Breast epithelium (tissue), 4 donors: Measurements from ENCODE around the gene CMPK2. TPM values are rescaled to one million over a fixed set of nuclear protein-coding genes. Genes with fewer than 3 reads are reported as not detected.

ENCODE experiments used
- DNase-seq, 2 donors: peaks; one replicate each; pipeline ENCODE4 v3.0.0-alpha.2; 2019; ENCODE audit warnings: low spot score in 2 of 2
- H3K27ac ChIP-seq, 2 donors: fragments of 200-600 bp; sonication (generic) in 1 of 2; one replicate each; pipeline ENCODE4 v1.5.1; 2016 to 2019; ENCODE audit warnings: mild to moderate bottlenecking in 1 of 2
- H3K27me3 ChIP-seq, 2 donors: fragments of 200-600 bp; sonication (generic) in 1 of 2; one replicate each; pipeline versions ENCODE4 v1.5.1 to v1.6.0; 2017 to 2019; ENCODE audit warnings: control low read depth in 1 of 2, mild to moderate bottlenecking in 1 of 2
- H3K36me3 ChIP-seq: fragments of 200-600 bp; one replicate; pipeline ENCODE4 v1.5.1; 2019
- H3K4me1 ChIP-seq, 2 donors: fragments of 200-600 bp; sonication (generic); one replicate each; pipeline ENCODE4 v1.5.1; 2016 to 2019; ENCODE audit warnings: control low read depth in 1 of 2
- H3K4me3 ChIP-seq, 3 donors: fragments of 200-600 bp; sonication (generic); 1 replicate in 2 of 3; 2 replicates in 1 of 3; pipeline ENCODE4 v1.5.1; 2016 to 2019; ENCODE audit warnings: mild to moderate bottlenecking in 3 of 3, moderate library complexity in 2 of 3
- H3K9me3 ChIP-seq, 2 donors: fragments of 200-600 bp; sonication (generic) in 1 of 2; one replicate each; pipeline ENCODE4 v1.5.1; 2016 to 2019; ENCODE audit warnings: control low read depth in 1 of 2
- CTCF ChIP-seq, 3 donors: fragments of 450-650 bp; IDR thresholded peaks; one replicate each; pipeline ENCODE4 v1.5.1; 2016 to 2017; ENCODE audit warnings: antibody characterized with exemption in 3 of 3, mild to moderate bottlenecking in 3 of 3, moderate library complexity in 3 of 3
- POLR2A ChIP-seq: fragments of 450-650 bp; IDR thresholded peaks from one replicate; pipeline ENCODE4 v1.6.1; 2016; ENCODE audit warnings: antibody characterized with exemption, mild to moderate bottlenecking, moderate library complexity
- POLR2AphosphoS5 ChIP-seq, 3 donors: sonication (generic); formaldehyde crosslinking; IDR thresholded peaks; one replicate each; pipeline ENCODE4 v1.6.1; 2017; ENCODE audit warnings: antibody characterized with exemption in 3 of 3
- intact Hi-C: fragments of 100-400 bp; cut with DNase I; formaldehyde crosslinking; loops from one replicate; pipeline ENCODE4 v1.15.1; 2023; ENCODE audit warnings: low total_unique reads
- total RNA-seq, 3 donors: library from RNA; depleted of rRNA; stranded (reverse); fragments of >200 nt; gene quantifications; one replicate each; pipeline ENCODE4 v1.1.0, GENCODE V29; 2016

The CMPK2 gene
- total RNA-seq, 3 donors from 2014 or later, result 3.3 to 4.2 (median 4.0) TPM

GRCh38 chr2:6833300-6833604 is 32.5 kb downstream of the CMPK2 start:
- TF ChIP-seq CTCF (IDR thresholded peaks at IDR 0.05) (no peak), POLR2AphosphoS5 (IDR thresholded peaks at IDR 0.05) (no peak), POLR2A (no peak)
- Histone ChIP-seq H3K36me3 (no peaks in the 10 kb centered on the region), H3K9me3 (peaks cover 9 to 34% of the 10 kb centered on the region in 2 donors), H3K4me3 (no peak overlapping the region), H3K27ac (no peak overlapping the region), H3K27me3 (no peaks in the 10 kb centered on the region), H3K4me1 (no peaks in the 10 kb centered on the region)
- no peak for DNase-seq
- intact Hi-C loops, result no loop called here

DNA sequence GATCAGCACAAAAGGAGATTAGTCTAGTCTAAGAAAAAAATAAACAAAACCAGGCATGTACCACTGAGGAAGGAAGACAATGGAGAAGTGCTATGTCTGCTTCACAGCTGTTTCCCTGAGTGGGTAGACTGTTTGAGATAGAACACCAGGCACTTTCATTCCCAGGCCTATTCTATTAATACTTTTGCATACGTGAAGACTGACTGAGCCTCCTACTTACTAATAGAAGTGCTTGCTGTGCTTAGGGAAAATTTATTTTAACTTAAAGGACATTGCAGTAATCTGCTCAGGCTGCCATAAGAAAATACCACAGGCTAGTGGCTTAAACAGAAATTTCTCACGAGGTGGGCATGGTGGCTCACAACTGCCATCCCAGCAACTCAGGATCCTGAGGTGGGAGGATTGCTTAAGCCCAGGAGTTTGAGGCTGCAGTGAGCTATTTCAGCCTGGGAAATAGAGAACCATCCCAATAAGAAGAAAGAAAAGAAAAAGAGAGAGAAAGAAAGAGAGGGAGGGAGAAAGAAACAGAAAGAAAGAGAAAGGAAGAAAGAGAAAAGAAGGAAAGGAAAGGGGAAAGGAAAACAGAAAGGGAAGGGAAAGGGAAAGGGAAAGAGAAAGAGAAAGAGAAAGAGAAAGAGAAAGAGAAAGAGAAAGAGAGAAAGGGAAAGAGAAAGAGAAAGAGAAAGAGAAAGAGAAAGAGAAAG is 33.0 kb downstream of the CMPK2 start:
- Histone ChIP-seq H3K4me3 (no peak overlapping the region), H3K36me3 (no peaks in the 10 kb centered on the region), H3K9me3 (peaks cover 9 to 31% of the 10 kb centered on the region in 2 donors), H3K4me1 (no peaks in the 10 kb centered on the region), H3K27me3 (no peaks in the 10 kb centered on the region), H3K27ac (no peak overlapping the region)
- TF ChIP-seq POLR2A (no peak), POLR2AphosphoS5 (IDR thresholded peaks at IDR 0.05) (no peak), CTCF (IDR thresholded peaks at IDR 0.05) (no peak)
- intact Hi-C loops, result no loop called here
- no peak for DNase-seq

DNA sequence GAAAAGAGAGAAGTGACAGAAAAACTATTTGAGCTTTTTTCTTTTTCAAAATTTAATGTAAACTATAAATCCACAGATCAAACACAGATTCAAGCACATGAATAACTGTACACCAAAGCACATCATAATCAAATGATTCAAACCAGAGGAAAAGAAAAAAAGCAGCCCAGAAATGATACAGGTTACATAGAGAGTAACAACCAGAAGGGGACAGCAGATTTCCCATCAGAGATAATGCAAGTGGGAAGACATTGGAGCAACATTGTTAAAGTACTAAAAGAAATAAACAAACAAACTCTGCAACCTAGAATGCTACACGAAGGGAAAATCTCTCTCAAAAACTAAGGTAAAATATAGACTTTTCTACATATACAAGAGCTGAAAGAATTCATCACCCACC is 34.5 kb downstream of the CMPK2 start:
- Histone ChIP-seq H3K36me3 (no peaks in the 10 kb centered on the region), H3K4me1 (no peaks in the 10 kb centered on the region)
- intact Hi-C loops, result no loop called here

GRCh38 chr2:6828299-6828584 is 37.5 kb downstream of the CMPK2 start:
- H3K4me3 ChIP-seq, result no peak overlapping the region
- intact Hi-C loops, result no loop called here
- H3K27ac ChIP-seq, result no peak overlapping the region
- H3K27me3 ChIP-seq, result no peaks in the 10 kb centered on the region
- H3K36me3 ChIP-seq, result no peaks in the 10 kb centered on the region
- no peaks in the 10 kb centered on the region for H3K4me1 ChIP-seq
- TF ChIP-seq CTCF (IDR thresholded peaks at IDR 0.05) (peak; percentile 16 to 38 (median 30)), POLR2A (no peak)
- DNase-seq, result no peak
- H3K9me3 ChIP-seq, result peaks cover 8 to 19% of the 10 kb centered on the region in 2 donors

More for the DNA sequence above, 34.5 kb downstream of the CMPK2 start:
- Histone ChIP-seq H3K4me3 (no peak overlapping the region), H3K9me3 (peaks cover 9 to 31% of the 10 kb centered on the region in 2 donors), H3K27ac (no peak overlapping the region), H3K27me3 (no peaks in the 10 kb centered on the region)
- no peak for DNase-seq
- TF ChIP-seq CTCF (IDR thresholded peaks at IDR 0.05) (no peak), POLR2AphosphoS5 (IDR thresholded peaks at IDR 0.05) (no peak), POLR2A (no peak)

- H3K27ac ChIP-seq, result no peak overlapping the region
- intact Hi-C loops, result no loop called here
- no peaks in the 10 kb centered on the region for H3K4me1 ChIP-seq
- no peak overlapping the region for H3K4me3 ChIP-seq
- no peak for TF ChIP-seq POLR2A
- no peak for TF ChIP-seq POLR2AphosphoS5 (IDR thresholded peaks at IDR 0.05)
- TF ChIP-seq CTCF (IDR thresholded peaks at IDR 0.05), result no peak
- no peak for DNase-seq
- no peaks in the 10 kb centered on the region for H3K36me3 ChIP-seq
- H3K9me3 ChIP-seq, result peaks cover 4 to 19% of the 10 kb centered on the region in 2 donors
- no peaks in the 10 kb centered on the region for H3K27me3 ChIP-seq
Measured at GRCh38 chr2:6827566-6828298, 38.0 kb downstream of the CMPK2 start.
